GOT3 (cell line): Measurements from ENCODE around the gene PPP1R7.
A peak's percentile ranks its signal among the peaks of the same experiment; 100 is the strongest.
"Not testable (repeated sequence)": the region's sequence is repeated elsewhere in the genome, so short reads cannot be mapped to it uniquely, and the experiment has no call there.

Experiments used
- DNase-seq: peaks from one replicate; lab custom pipeline; 2025; ENCODE audit warnings: mixed read lengths; lab: John Stamatoyannopoulos, UW

The PPP1R7 gene, protein sequence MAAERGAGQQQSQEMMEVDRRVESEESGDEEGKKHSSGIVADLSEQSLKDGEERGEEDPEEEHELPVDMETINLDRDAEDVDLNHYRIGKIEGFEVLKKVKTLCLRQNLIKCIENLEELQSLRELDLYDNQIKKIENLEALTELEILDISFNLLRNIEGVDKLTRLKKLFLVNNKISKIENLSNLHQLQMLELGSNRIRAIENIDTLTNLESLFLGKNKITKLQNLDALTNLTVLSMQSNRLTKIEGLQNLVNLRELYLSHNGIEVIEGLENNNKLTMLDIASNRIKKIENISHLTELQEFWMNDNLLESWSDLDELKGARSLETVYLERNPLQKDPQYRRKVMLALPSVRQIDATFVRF

GRCh38 chr2:241149925-241150659 is at the start of gene PPP1R7:
Gene PPP1R7, plus strand, starts transcription at chr2:241150467. Its CDS starts 29 bp downstream, at chr2:241150496.
- peak; percentile 73 for DNase-seq

- peak; percentile 30 for DNase-seq
These were observed 47.9 kb upstream of the PPP1R7 start, which contains the start of gene MTERF4 for GRCh38 chr2:241102239-241102803. Gene MTERF4, minus strand, starts transcription at chr2:241102287. Its CDS starts 14 bp downstream, at chr2:241102273.

DNA sequence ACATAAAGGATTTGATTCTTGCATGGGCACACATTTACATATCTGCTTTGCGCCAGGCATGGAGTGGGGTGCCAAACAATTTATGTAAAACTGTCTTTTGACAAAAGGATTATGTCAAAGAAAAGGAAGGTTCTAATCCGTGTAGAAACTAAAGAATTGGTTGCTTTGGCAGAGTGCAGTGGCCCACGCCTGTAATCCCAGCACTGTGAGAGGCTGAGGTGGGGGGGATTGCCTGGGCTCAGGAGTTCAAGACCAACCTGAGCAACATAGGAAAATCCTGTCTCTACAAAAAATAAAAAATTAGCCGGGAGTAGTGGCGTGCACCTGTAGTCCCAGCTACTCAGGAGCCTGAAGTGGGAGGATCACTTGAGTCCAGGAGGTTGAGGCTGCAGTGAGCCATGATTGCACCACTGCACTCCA is 47.1 kb upstream of the PPP1R7 start:
- DNase-seq = no peak

- DNase-seq = not testable (repeated sequence)
These were observed 45.7 kb upstream of the PPP1R7 start for GRCh38 chr2:241104611-241105010.

DNA sequence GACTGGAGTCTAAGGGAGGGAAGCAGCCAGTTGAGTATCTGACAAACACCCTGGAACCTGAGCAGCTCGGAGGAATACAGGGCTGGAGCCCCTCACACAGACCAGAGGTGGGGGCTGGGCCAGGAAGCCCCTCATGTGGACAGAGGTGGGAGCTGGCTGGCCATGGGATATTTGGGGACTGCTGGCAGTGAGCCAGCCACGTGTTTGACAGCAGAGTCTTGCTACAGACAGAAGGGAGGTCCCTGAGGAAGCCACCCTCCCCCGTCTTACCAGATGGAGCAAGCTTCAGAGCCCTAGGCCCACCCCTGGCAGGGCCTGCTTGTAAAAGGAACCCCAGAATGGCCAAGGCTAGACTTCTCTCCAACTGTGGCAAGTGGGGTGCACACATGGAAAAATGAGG is 44.6 kb upstream of the PPP1R7 start:
- DNase-seq = no peak

DNA sequence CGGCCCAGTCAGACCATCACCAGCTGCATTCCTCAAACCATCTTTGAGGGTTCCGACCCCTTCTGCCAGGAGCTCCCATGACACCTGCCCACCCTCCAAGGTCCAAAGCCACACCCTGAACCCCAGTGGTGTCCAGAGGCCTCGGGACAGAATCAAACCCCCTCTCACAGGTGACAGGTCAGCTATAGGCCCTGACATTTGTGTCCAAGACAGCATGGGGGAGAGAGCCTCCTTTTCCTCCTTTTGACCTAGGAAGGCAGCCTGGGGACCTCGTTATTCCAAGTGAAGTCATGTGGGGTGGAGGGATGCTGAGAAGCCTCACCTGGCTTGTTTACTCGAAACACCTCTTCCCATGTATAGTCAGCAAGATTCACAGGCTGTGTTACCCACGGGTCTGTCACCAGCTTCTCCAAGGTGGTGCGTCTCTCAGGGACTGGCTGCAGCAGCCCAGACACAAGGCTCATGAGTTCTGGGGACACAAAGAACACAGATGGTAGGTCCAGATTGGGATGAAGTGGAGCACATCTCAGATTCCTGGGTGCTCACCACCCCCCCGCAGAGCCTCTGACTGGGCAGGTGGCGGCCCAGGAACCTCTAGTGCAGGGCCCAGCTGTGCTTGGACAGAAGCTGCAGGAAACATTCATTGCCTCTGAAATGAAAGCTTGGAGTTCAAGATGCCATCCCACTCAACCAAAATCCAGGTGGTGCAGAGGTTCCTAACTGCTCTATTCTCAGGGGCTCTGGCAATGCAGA is 43.1 kb upstream of the PPP1R7 start:
- DNase-seq = no peak

- no peak for DNase-seq
These were observed 41.7 kb upstream of the PPP1R7 start for GRCh38 chr2:241108271-241109209.

DNA sequence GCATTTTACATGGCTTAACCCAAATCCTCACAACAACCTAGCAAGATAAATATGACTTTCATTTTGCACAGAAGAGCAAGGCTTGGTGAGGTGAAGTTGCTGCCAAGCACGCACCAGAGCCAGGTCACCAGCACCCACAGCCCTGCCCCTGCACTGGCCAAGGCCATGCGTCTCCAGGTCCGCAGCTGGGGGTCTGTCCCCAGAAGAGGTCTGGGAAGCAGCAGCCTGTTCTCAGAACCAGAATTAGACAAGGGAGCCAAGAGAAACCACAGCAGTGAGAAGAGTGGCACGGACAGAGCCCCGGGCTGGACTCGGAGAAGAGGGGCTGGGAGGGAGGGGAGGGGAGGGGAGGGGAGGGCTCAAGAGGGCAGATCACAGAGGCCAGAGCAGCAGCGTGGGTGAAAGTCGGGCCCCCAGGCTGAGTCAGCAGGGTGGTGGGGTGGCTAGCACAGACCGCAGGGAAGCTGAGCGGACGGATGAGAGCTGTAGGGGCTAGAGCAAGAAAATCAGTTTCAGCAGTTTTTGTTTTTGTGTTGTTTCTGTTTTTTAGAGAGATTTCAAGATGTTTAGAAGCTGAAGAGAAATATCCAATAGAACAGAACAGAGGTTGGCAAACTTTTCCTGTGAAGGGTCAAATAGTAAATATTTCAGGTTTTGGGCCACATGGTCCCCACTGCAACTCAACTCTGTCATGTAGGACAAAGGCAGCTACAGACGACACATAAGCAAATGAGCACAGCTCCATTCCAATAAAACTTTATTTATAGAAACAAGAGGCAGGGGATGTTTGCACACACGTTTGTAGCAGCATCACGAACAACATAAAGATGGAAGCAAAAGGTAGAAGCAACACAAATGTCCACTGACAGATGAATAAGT is 40.8 kb upstream of the PPP1R7 start:
- no peak for DNase-seq

DNA sequence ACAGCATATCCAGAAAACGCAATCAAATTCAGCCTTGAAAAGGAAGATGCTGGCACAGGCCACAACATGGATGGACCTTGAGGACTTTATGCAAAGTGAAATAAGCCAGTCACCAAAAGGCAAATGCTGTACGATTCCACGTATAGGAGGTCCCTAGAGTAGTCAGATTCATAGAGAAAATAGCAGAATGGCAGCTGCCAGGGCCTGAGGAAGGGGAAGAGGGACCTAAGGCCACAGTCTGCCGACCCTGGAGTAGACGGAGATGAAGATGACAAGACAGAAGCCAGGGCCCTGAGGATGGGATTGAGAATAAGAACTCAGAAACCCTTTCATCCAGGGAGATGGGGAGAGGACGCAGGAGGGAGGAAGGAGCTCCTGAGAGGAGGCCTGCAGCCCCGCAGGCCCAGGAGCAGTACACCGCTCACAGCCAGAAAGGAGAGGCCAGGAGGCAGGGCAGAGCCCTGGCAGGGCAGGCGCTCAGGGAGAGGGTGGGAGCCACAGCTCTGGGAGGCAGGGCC is 40.1 kb upstream of the PPP1R7 start:
- DNase-seq = no peak

- no peak for DNase-seq
These were observed 39.4 kb upstream of the PPP1R7 start for GRCh38 chr2:241110607-241111439.

DNA sequence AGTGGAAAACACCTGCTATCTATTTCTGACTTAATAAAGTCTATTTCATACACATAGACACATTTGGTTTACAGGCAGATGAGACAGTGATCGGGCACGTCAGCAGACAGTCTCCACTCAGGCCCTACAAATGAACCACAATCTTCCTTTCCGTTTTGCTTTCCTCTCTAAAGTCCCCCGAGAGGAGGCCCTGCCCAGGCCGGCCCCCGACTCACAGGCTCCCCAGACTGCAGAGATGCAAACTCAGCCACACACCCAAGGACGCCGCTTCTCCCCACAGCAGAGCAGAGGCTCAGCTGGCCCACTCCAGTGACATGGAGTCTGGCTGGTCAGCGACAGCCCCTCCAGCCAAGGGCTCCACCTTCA is 38.8 kb upstream of the PPP1R7 start:
- no peak for DNase-seq

GRCh38 chr2:241112046-241112445 is 38.2 kb upstream of the PPP1R7 start:
- no peak for DNase-seq

- DNase-seq = no peak
These were observed 37.7 kb upstream of the PPP1R7 start for GRCh38 chr2:241112592-241112991.

DNA sequence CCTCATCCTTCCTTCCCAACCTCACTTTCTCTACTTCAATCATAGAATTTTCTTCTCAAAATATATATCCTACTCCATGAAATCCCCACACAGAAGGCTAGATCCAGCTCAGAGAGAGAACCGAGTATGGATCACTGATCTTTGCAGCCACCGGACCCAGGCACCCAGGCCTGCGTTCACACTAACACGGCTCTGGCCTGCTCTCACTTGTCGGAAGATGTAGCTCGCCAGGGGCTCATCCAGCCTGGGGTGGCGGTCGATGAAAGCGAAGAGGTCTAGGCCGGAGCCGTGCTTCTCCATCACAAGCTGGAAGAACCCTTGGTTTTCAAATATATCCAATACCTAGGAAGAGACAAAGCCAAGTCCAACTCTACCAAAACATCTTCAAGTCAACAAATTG is 35.4 kb upstream of the PPP1R7 start:
- DNase-seq = no peak

- no peak for DNase-seq
These were observed 34.9 kb upstream of the PPP1R7 start for GRCh38 chr2:241115361-241115760.

- DNase-seq = no peak
These were observed 33.4 kb upstream of the PPP1R7 start for GRCh38 chr2:241116606-241117560.

- no peak for DNase-seq
These were observed 31.3 kb upstream of the PPP1R7 start for GRCh38 chr2:241118737-241119505.
